Sigmoid colon (tissue), 7 donors: ENCODE results near the gene NOVA2. TPM values are rescaled to one million over a fixed set of nuclear protein-coding genes. Genes with fewer than 3 reads are reported as not detected.
A peak's percentile ranks its signal among the peaks of the same experiment; 100 is the strongest.

Experiments
- DNase-seq: peaks from one replicate; pipeline ENCODE4 v3.0.0-alpha.2; 2019
- H3K27ac ChIP-seq, 4 donors: fragments of 200-600 bp; sonication (generic); one replicate each; pipeline ENCODE4 v1.5.1; 2016 to 2019; ENCODE audit warnings: mild to moderate bottlenecking in 1 of 4
- H3K27me3 ChIP-seq, 3 donors: fragments of 200-600 bp; sonication (generic); one replicate each; pipeline ENCODE4 v1.5.1; 2019; ENCODE audit warnings: mild to moderate bottlenecking in 1 of 3
- H3K36me3 ChIP-seq, 4 donors: fragments of 200-600 bp; sonication (generic); one replicate each; pipeline ENCODE4 v1.5.1; 2016 to 2019
- H3K4me1 ChIP-seq, 4 donors: fragments of 200-600 bp; sonication (generic); one replicate each; pipeline ENCODE4 v1.5.1; 2017 to 2019
- H3K4me3 ChIP-seq, 4 donors: fragments of 200-600 bp; sonication (generic); one replicate each; pipeline ENCODE4 v1.5.1; 2017 to 2019; ENCODE audit warnings: mild to moderate bottlenecking in 2 of 4, moderate library complexity in 1 of 4
- H3K9me3 ChIP-seq, 4 donors: fragments of 200-600 bp in 3 of 4; sonication (generic) in 3 of 4; one replicate each; pipeline versions ENCODE4 v1.5.1 to v1.6.1; 2013 to 2019
- CTCF ChIP-seq, 4 experiments: fragments of 450-650 bp in 3 of 4; fragments of 200-600 bp in 1 of 4; IDR thresholded peaks; one replicate each; pipeline ENCODE4 v1.5.1; 2016 to 2019; ENCODE audit warnings: antibody characterized with exemption in 4 of 4, mild to moderate bottlenecking in 3 of 4, moderate library complexity in 2 of 4
- EP300 ChIP-seq, 4 donors: sonication (generic); formaldehyde crosslinking; IDR thresholded peaks; one replicate each; pipeline ENCODE4 v1.6.1; 2017; ENCODE audit warnings: antibody characterized with exemption in 4 of 4
- POLR2A ChIP-seq, 2 donors: fragments of 450-650 bp; IDR thresholded peaks; one replicate each; pipeline ENCODE4 v1.6.1; 2016; ENCODE audit warnings: antibody characterized with exemption in 2 of 2, mild to moderate bottlenecking in 2 of 2, moderate library complexity in 2 of 2
- POLR2AphosphoS5 ChIP-seq, 4 donors: sonication (generic); formaldehyde crosslinking; IDR thresholded peaks; one replicate each; pipeline ENCODE4 v1.6.1; 2017; ENCODE audit warnings: antibody characterized with exemption in 4 of 4
- WGBS, 2 donors: extraction: QIAGEN DNeasy Blood & Tissue Kit; methylation state at CpG; one replicate each; pipeline ENCODE4 v1.1.7; 2013; 5-methylcytosine and 5-hydroxymethylcytosine counted together
- intact Hi-C: fragments of 100-400 bp; cut with DNase I; formaldehyde crosslinking; loops from one replicate; pipeline ENCODE4 v1.15.1; 2023
- polyA plus RNA-seq, 3 donors: library from polyadenylated mRNA; stranded (reverse); fragments of 200-250 nt; gene quantifications; one replicate each; pipeline ENCODE4 v1.2.3, GENCODE V29; 2013
- total RNA-seq, 4 donors: library from RNA; depleted of rRNA; stranded (reverse); fragments of >200 nt; gene quantifications; one replicate each; pipeline ENCODE4 v1.1.0, GENCODE V29; 2016
- donor health status: healthy with polysubstance abuse.
- donor health status: Bipolar disorder and iron deficiency.
- donor health status: healthy.

The NOVA2 gene
- total and polyA plus RNA-seq, 7 donors = 0.23 to 3.0 (median 0.68) TPM

- intact Hi-C loops = loop anchor here (5.0 kb wide), 1 partner anchor 153 kb away; the partner anchor contains the start of genes FOXA3 and SYMPK
- no peak for DNase-seq
- Histone ChIP-seq H3K4me1 (peaks cover 0 to 26% (median 22%) of the 10 kb centered on the region in 4 donors), H3K27ac (no peak overlapping the region), H3K36me3 (peaks cover 0 to 8% (median 0%) of the 10 kb centered on the region in 4 donors), H3K4me3 (peak overlapping the region in 2 of 4 donors; percentile 61 to 62), H3K27me3 (peaks cover 23 to 56% (median 49%) of the 10 kb centered on the region in 3 donors), H3K9me3 (no peaks in the 10 kb centered on the region)
- peak in 1 of 4 donors; percentile 13 for TF ChIP-seq POLR2AphosphoS5 (IDR thresholded peaks at IDR 0.05)
- no peak for TF ChIP-seq POLR2A (IDR thresholded peaks at IDR 0.05)
- 5 to 7% methylated on average over 74 of the region's 74 CpGs for WGBS, 2 donors
Measured at GRCh38 chr19:46014941-46015686, 41.4 kb upstream of the NOVA2 start.

GRCh38 chr19:46014534-46014933 lies 40.9 kb upstream of the NOVA2 start:
- Histone ChIP-seq H3K4me3 (peak overlapping the region in 1 of 4 donors; percentile 62), H3K9me3 (no peaks in the 10 kb centered on the region), H3K36me3 (peaks cover 0 to 8% (median 0%) of the 10 kb centered on the region in 4 donors), H3K27ac (no peak overlapping the region), H3K4me1 (peaks cover 0 to 26% (median 22%) of the 10 kb centered on the region in 4 donors), H3K27me3 (peaks cover 23 to 56% (median 49%) of the 10 kb centered on the region in 3 donors)
- TF ChIP-seq POLR2A (IDR thresholded peaks at IDR 0.05) = no peak
- no peak for TF ChIP-seq EP300 (IDR thresholded peaks at IDR 0.05)
- no peak for TF ChIP-seq POLR2AphosphoS5 (IDR thresholded peaks at IDR 0.05)
- no peak for TF ChIP-seq CTCF (IDR thresholded peaks at IDR 0.05)
- intact Hi-C loops = no loop called here
- DNase-seq = no peak
- WGBS, 2 donors = 15 to 44% methylated on average over 8 of the region's 8 CpGs

DNA sequence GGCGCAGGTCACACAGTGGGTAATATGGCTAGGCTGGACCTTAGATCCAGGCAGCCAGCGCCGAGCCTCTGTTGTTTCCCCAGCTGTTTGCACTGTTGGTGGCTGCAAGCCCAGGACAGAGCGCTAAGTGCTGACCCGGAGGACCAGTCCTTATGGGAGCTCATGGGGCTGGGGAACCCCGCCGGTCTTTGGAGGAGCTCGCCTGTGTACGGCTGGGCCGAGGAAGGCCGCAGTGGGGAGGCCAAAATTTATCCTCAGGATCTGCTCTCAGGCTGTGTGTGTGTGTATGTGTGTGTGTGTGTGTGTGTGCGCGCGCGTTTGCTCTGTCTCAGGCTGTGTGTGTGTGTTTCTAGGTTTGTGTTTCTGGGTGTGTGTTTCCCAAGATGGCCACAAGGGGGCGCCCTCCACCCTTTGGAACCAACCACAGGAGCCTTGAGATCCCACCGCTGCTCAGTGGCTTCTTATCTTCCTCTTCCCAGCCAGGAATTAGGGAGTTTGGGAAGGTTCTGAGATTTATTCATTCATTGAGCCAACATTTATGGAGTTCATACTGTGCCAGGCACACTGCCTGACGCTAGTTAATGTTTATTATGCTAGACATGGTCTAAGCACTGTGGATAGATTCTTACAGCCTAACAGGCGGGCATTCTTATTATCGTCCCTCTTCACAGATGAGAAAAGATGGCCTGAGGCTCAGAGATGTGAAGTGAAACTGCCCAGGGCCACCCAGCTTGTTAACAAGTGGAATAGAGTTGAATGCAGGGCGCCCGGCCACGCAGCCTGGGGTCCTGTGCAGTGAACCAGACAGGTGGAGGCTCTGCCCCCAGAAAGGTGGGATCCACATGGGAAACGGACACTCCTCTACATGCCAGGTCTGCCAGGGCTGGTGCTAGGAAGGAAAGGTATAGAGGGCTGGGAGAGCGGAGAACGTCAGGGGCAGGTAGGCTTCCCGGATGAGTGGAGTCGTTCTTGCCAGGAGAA lies 36.2 kb upstream of the NOVA2 start:
- TF ChIP-seq POLR2AphosphoS5 (IDR thresholded peaks at IDR 0.05) (no peak), EP300 (IDR thresholded peaks at IDR 0.05) (no peak), CTCF (IDR thresholded peaks at IDR 0.05) (peak; percentile 59 to 92 (median 63)), POLR2A (IDR thresholded peaks at IDR 0.05) (no peak)
- intact Hi-C loops = no loop called here
- no peak overlapping the region for H3K27ac ChIP-seq
- H3K27me3 ChIP-seq = peaks cover 8 to 37% (median 33%) of the 10 kb centered on the region in 3 donors
- WGBS, 2 donors = 58 to 71% methylated on average over 28 of the region's 28 CpGs
- peaks cover 0 to 27% (median 0%) of the 10 kb centered on the region in 4 donors for H3K36me3 ChIP-seq
- DNase-seq = peak; percentile 74
- H3K9me3 ChIP-seq = no peaks in the 10 kb centered on the region
- H3K4me1 ChIP-seq = peaks cover 0 to 4% (median 4%) of the 10 kb centered on the region in 4 donors
- H3K4me3 ChIP-seq = no peak overlapping the region

- Histone ChIP-seq H3K4me3 (no peak overlapping the region), H3K27ac (no peak overlapping the region), H3K9me3 (no peaks in the 10 kb centered on the region), H3K27me3 (peaks cover 0 to 3% (median 0%) of the 10 kb centered on the region in 3 donors), H3K36me3 (peaks cover 0 to 27% (median 0%) of the 10 kb centered on the region in 4 donors), H3K4me1 (no peaks in the 10 kb centered on the region)
- TF ChIP-seq EP300 (IDR thresholded peaks at IDR 0.05) = no peak
- TF ChIP-seq CTCF (IDR thresholded peaks at IDR 0.05) = no peak
- TF ChIP-seq POLR2AphosphoS5 (IDR thresholded peaks at IDR 0.05) = no peak
- no peak for TF ChIP-seq POLR2A (IDR thresholded peaks at IDR 0.05)
- intact Hi-C loops = no loop called here
- no peak for DNase-seq
- 96% methylated on average over 13 of the region's 13 CpGs for whole genome bisulfite sequencing, 2 donors
Measured at GRCh38 chr19:46006411-46006810, 32.7 kb upstream of the NOVA2 start.
